Fibroblast of the aortic adventitia (primary cell): ENCODE results near the gene DDX50. TPM values are rescaled to one million over a fixed set of nuclear protein-coding genes. Genes with fewer than 3 reads are reported as not detected.
A peak's percentile ranks its signal among the peaks of the same experiment; 100 is the strongest.

Source experiments
- DNase-seq: peaks from one replicate; pipeline ENCODE4 v3.0.0-alpha.2; 2010; ENCODE audit warnings: low read depth
- H3K4me3 ChIP-seq: 2 replicates; pipeline ENCODE4 v1.5.1; 2011; ENCODE audit warnings: low read depth, mild to moderate bottlenecking, control low read depth, low read length, moderate library complexity
- CTCF ChIP-seq: IDR thresholded peaks from 2 replicates; pipeline ENCODE4 v1.5.1; 2011; ENCODE audit warnings: mild to moderate bottlenecking, low read length, control low read depth, inconsistent platforms; ENCODE audit not compliant: insufficient read depth
- total RNA-seq: library from RNA; depleted of rRNA; stranded (reverse); fragments of >200 nt; gene quantifications from 2 replicates; pipeline ENCODE4 v1.2.3, GENCODE V29; 2012; ENCODE audit warnings: low replicate concordance

DDX50 gene
- total RNA-seq, 1 donor, result 52.6 TPM

GRCh38 chr10:68870061-68870460 is 31.1 kb upstream of the DDX50 start:
- H3K4me3 ChIP-seq, result no peak overlapping the region
- DNase-seq, result no peak

GRCh38 chr10:68870545-68871104 is 30.5 kb upstream of the DDX50 start:
- no peak for DNase-seq
- no peak overlapping the region for H3K4me3 ChIP-seq
- no peak for TF ChIP-seq CTCF

More at GRCh38 chr10:68870061-68870460, 31.1 kb upstream of the DDX50 start:
- TF ChIP-seq CTCF, result no peak

GRCh38 chr10:68871105-68871711 is 29.9 kb upstream of the DDX50 start:
- TF ChIP-seq CTCF, result no peak
- peak; percentile 73 for DNase-seq
- H3K4me3 ChIP-seq, result no peak overlapping the region

- peak; percentile 48 for DNase-seq
Observed at GRCh38 chr10:68871731-68872342, 29.3 kb upstream of the DDX50 start.

GRCh38 chr10:68876246-68877138 is 24.6 kb upstream of the DDX50 start:
- no peak overlapping the region for H3K4me3 ChIP-seq
- no peak for DNase-seq
- TF ChIP-seq CTCF, result no peak

More at GRCh38 chr10:68871731-68872342, 29.3 kb upstream of the DDX50 start:
- no peak overlapping the region for H3K4me3 ChIP-seq
- TF ChIP-seq CTCF, result no peak

- no peak for TF ChIP-seq CTCF
- H3K4me3 ChIP-seq, result no peak overlapping the region
- DNase-seq, result no peak
Observed at GRCh38 chr10:68877482-68878110, 23.5 kb upstream of the DDX50 start.
